Brain microvascular endothelial cell (primary cell): Measurements from ENCODE around the gene GDPD5.

Experiments
- DNase-seq: peaks from one replicate; pipeline ENCODE4 v3.0.0-alpha.2; 2020
- H3K27ac ChIP-seq: fragments of 250-450 bp; sonication (Bioruptor Pico); 2 replicates; pipeline ENCODE4 v1.5.1; 2020; ENCODE audit warnings: mild to moderate bottlenecking, moderate library complexity
- H3K27me3 ChIP-seq: fragments of 250-450 bp; sonication (Bioruptor Pico); replicated peaks from 2 replicates; pipeline ENCODE4 v1.5.1; 2020; ENCODE audit warnings: mild to moderate bottlenecking
- H3K36me3 ChIP-seq: fragments of 250-450 bp; sonication (Bioruptor Pico); replicated peaks from 2 replicates; pipeline ENCODE4 v1.5.1; 2020; ENCODE audit warnings: mild to moderate bottlenecking
- H3K4me3 ChIP-seq: 2 replicates; pipeline ENCODE4 v1.5.1; 2011; ENCODE audit warnings: low read depth, mild to moderate bottlenecking, control low read depth, low read length, moderate library complexity
- in situ Hi-C: cut with HindIII; loops from 2 replicates; pipeline ENCODE4 v1.10.0; 2017; ENCODE audit warnings: low sequenced_read_pairs, low pct_ligation_motif_present
- TF ChIP-seq, protein P1 (sequence below): IDR thresholded peaks from 2 replicates; pipeline ENCODE4 v1.5.1; 2011; ENCODE audit warnings: low read depth, mild to moderate bottlenecking, moderate library complexity, low read length, control low read depth, inconsistent platforms; ENCODE audit errors: missing control alignments

GDPD5 gene

GRCh38 chr11:75504501-75504900 lies 21.2 kb downstream of the GDPD5 start:
- no peak for DNase-seq
- Histone ChIP-seq H3K4me3 (no peak overlapping the region), H3K27ac (no peak overlapping the region), H3K36me3 (no peaks in the 10 kb centered on the region), H3K27me3 (no peaks in the 10 kb centered on the region)
- in situ Hi-C loops = no loop called here
- TF ChIP-seq, protein P1, sequence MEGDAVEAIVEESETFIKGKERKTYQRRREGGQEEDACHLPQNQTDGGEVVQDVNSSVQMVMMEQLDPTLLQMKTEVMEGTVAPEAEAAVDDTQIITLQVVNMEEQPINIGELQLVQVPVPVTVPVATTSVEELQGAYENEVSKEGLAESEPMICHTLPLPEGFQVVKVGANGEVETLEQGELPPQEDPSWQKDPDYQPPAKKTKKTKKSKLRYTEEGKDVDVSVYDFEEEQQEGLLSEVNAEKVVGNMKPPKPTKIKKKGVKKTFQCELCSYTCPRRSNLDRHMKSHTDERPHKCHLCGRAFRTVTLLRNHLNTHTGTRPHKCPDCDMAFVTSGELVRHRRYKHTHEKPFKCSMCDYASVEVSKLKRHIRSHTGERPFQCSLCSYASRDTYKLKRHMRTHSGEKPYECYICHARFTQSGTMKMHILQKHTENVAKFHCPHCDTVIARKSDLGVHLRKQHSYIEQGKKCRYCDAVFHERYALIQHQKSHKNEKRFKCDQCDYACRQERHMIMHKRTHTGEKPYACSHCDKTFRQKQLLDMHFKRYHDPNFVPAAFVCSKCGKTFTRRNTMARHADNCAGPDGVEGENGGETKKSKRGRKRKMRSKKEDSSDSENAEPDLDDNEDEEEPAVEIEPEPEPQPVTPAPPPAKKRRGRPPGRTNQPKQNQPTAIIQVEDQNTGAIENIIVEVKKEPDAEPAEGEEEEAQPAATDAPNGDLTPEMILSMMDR = no peak

DNA sequence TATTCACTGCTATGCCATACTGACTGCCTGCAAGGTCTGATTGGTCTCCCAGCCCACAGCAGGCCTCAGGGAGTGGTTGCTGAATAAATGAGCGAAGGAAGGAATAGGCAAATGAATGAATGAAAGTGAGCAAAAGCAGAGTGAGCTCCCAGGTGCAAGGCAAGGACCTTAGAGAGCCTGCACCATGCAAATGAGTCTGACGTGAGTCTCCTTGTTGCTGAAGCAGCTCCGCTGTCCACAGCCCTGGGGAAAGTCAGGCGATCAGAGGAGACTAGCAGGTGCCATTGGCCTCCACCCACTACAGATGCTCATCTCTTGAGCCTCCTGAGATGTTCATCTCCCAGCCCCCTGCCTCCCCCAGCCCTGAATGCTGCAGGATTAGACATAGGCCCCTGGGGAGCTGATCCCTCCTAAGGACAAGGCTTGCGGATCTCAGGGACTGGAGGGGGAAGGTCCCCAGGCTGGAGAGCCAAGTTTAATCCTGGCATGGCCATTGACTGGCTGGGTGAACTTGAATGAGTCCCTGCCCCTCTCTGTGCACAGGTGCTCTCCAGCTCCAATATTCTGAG lies 22.1 kb downstream of the GDPD5 start:
- Histone ChIP-seq H3K36me3 (no peaks in the 10 kb centered on the region), H3K27ac (no peak overlapping the region), H3K4me3 (no peak overlapping the region), H3K27me3 (no peaks in the 10 kb centered on the region)
- in situ Hi-C loops = no loop called here
- DNase-seq = no peak
- TF ChIP-seq, protein P1 = no peak

DNA sequence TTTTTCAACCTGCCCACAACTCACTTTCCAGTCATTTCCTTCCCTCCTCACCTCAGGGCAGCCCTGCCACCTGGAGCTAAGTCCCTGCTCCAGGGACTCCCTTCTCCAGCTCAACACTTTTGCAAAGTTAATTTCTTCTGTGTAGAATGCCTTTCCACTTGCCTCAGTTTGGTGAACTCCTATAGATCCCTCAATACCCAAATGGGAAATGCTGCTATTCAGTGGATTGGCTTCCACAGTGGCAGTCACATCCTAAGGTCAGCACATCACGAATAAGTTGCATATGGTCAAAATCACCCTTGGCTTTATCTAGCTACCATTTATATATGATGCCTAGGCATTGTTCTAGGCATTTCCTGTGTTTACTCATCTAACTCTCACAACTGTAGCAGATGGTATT lies 23.6 kb downstream of the GDPD5 start:
- in situ Hi-C loops = no loop called here
- no peak overlapping the region for H3K4me3 ChIP-seq
- no peaks in the 10 kb centered on the region for H3K27me3 ChIP-seq
- no peak for DNase-seq
- no peaks in the 10 kb centered on the region for H3K36me3 ChIP-seq
- no peak overlapping the region for H3K27ac ChIP-seq
- TF ChIP-seq, protein P1 = no peak

- no peak overlapping the region for H3K27ac ChIP-seq
- no peaks in the 10 kb centered on the region for H3K27me3 ChIP-seq
- TF ChIP-seq, protein P1 = no peak
- no peaks in the 10 kb centered on the region for H3K36me3 ChIP-seq
- in situ Hi-C loops = no loop called here
- DNase-seq = no peak
- H3K4me3 ChIP-seq = no peak overlapping the region
Measured at GRCh38 chr11:75500742-75501141, 25.0 kb downstream of the GDPD5 start.

DNA sequence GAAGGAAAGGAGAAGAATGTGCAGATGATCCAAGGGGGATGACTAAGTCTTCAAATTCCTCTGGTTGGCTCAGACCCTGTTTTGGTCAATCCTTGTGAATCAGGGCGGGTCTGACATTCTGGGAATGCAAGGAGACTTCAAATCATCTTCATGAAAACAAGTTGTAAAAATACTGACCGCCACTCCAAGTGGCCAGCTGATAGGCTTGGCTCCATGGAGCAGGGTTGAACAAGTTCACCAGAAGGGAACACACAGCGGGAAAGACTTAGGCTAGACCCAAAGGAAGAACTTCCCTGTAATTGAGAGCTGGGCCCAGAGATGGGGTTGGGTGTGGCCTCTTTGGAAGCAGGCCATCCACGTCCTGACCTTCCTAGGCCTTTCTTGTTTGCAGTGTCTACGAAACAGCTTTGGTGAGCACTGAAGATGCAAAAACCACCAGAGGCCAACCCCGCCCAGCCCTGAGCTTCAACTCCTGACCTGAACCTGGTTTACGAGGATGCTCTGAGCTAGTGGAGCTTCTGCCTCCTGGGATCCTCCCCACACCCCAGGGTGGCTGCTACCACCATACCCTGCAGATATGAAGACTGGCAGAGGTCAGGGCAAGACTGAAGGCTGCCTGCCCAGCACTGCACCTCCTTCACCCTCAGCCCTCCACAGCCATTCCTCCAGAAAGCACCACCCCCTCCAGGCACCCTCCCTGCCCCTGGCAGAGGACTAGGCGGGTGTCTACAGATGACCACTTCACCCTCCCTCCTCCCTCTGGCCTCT lies 26.1 kb downstream of the GDPD5 start:
- Histone ChIP-seq H3K27ac (peak overlapping the region; percentile 40), H3K27me3 (no peaks in the 10 kb centered on the region), H3K36me3 (no peaks in the 10 kb centered on the region), H3K4me3 (no peak overlapping the region)
- DNase-seq = peak; percentile 84
- in situ Hi-C loops = no loop called here
- TF ChIP-seq, protein P1 = no peak
